Prostate gland (tissue), 2 donors: ENCODE measurements around the gene FAM110A. TPM values are rescaled to one million over a fixed set of nuclear protein-coding genes. Genes with fewer than 3 reads are reported as not detected.
A peak's percentile ranks its signal among the peaks of the same experiment; 100 is the strongest.

Source experiments
- DNase-seq: peaks from one replicate; pipeline ENCODE4 v3.0.0-alpha.2; 2019; ENCODE audit warnings: low spot score
- H3K27ac ChIP-seq, 2 donors: fragments of 200-600 bp; sonication (generic); 2 replicates each; pipeline ENCODE4 v1.5.1; 2017 to 2019
- H3K27me3 ChIP-seq: fragments of 200-600 bp; sonication (generic); replicated peaks from 2 replicates; pipeline ENCODE4 v1.5.1; 2019; ENCODE audit not compliant: insufficient read depth
- H3K36me3 ChIP-seq, 2 donors: fragments of 200-600 bp; sonication (generic); 1 replicate in 1 of 2; 2 replicates in 1 of 2; pipeline versions ENCODE4 v1.5.1 to v1.8.1; 2017 to 2019
- H3K4me1 ChIP-seq: fragments of 200-600 bp; sonication (generic); replicated peaks from 2 replicates; pipeline ENCODE4 v1.5.1; 2019
- H3K4me3 ChIP-seq, 2 donors: fragments of 200-600 bp; sonication (generic); 2 replicates each; pipeline ENCODE4 v1.5.1; 2017 to 2019
- H3K9me3 ChIP-seq: fragments of 200-600 bp; sonication (generic); 2 replicates; pipeline ENCODE4 v1.5.1; 2017
- POLR2A ChIP-seq: fragments of 450-650 bp; IDR thresholded peaks from one replicate; pipeline ENCODE4 v1.6.1; 2016; ENCODE audit warnings: antibody characterized with exemption, mild to moderate bottlenecking
- POLR2AphosphoS5 ChIP-seq: sonication (generic); formaldehyde crosslinking; IDR thresholded peaks from one replicate; pipeline ENCODE4 v1.6.1; 2017; ENCODE audit warnings: antibody characterized with exemption
- WGBS: methylation state at CpG from one replicate; pipeline ENCODE4 v1.1.5; 2018; 5-methylcytosine and 5-hydroxymethylcytosine counted together
- intact Hi-C: fragments of 100-400 bp; cut with DNase I; formaldehyde crosslinking; loops from one replicate; pipeline ENCODE4 v1.14.2; 2022
- total RNA-seq, 2 donors: library from RNA; depleted of rRNA; stranded (reverse); fragments of >200 nt; gene quantifications; one replicate each; pipeline ENCODE4 v1.1.0, GENCODE V29; 2016
- TF ChIP-seq, protein P1 (sequence below), 4 experiments: fragments of 200-600 bp in 2 of 4; fragments of 450-650 bp in 2 of 4; sonication (generic) in 2 of 4; IDR thresholded peaks; 1 replicate in 3 of 4; 2 replicates in 1 of 4; pipeline ENCODE4 v1.5.1; 2016 to 2019; ENCODE audit warnings: antibody characterized with exemption in 4 of 4, mild to moderate bottlenecking in 2 of 4, moderate library complexity in 2 of 4

The FAM110A gene
- total RNA-seq, 2 donors from 2014 or later = 15.5 to 33.0 TPM

DNA sequence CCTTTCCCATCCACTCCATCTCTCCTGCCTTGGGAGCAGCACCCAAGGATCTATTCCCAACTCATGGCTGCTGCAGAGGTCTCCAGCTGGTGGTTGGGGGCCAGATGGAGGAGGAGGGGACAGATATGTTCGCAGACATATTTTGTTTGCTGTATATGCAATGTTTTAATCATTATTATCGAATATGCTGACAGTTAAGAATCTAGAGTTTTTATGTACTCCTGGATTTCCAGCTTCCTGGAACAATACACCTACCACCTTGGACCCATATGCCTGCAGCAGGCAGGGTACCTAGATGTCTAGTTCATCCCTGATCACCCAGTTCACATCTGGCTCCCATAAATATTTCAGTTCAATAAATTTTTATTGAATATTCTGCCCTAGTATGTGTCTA, 9.0 kb downstream of the FAM110A start:
- peaks cover 17% of the 10 kb centered on the region for H3K4me1 ChIP-seq
- intact Hi-C loops = loop anchor here (10.0 kb wide), 1 partner anchor 188 kb away; the partner anchor contains the start of gene SRXN1
- no peaks in the 10 kb centered on the region for H3K27me3 ChIP-seq
- H3K4me3 ChIP-seq = peak overlapping the region; percentile 49 to 63
- no peaks in the 10 kb centered on the region for H3K36me3 ChIP-seq
- peak overlapping the region; percentile 87 to 92 for H3K27ac ChIP-seq
- H3K9me3 ChIP-seq = no peaks in the 10 kb centered on the region
- DNase-seq = no peak
- no peak for TF ChIP-seq POLR2A
- TF ChIP-seq POLR2AphosphoS5 = no peak
- TF ChIP-seq, protein P1, sequence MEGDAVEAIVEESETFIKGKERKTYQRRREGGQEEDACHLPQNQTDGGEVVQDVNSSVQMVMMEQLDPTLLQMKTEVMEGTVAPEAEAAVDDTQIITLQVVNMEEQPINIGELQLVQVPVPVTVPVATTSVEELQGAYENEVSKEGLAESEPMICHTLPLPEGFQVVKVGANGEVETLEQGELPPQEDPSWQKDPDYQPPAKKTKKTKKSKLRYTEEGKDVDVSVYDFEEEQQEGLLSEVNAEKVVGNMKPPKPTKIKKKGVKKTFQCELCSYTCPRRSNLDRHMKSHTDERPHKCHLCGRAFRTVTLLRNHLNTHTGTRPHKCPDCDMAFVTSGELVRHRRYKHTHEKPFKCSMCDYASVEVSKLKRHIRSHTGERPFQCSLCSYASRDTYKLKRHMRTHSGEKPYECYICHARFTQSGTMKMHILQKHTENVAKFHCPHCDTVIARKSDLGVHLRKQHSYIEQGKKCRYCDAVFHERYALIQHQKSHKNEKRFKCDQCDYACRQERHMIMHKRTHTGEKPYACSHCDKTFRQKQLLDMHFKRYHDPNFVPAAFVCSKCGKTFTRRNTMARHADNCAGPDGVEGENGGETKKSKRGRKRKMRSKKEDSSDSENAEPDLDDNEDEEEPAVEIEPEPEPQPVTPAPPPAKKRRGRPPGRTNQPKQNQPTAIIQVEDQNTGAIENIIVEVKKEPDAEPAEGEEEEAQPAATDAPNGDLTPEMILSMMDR (IDR thresholded peaks at IDR 0.05) = no peak
- WGBS = 41% methylated on average over 2 of the region's 2 CpGs

- no peak overlapping the region for H3K4me3 ChIP-seq
- 49% methylated on average over 9 of the region's 9 CpGs for whole genome bisulfite sequencing
- H3K36me3 ChIP-seq = no peaks in the 10 kb centered on the region
- H3K4me1 ChIP-seq = peaks cover 17% of the 10 kb centered on the region
- peak; percentile 21 for DNase-seq
- no peaks in the 10 kb centered on the region for H3K9me3 ChIP-seq
- intact Hi-C loops = loop anchor here (10.0 kb wide), 1 partner anchor 189 kb away; the partner anchor contains the start of gene SRXN1
- H3K27ac ChIP-seq = peak overlapping the region; percentile 87 to 92
- no peak for TF ChIP-seq POLR2AphosphoS5
- no peak for TF ChIP-seq POLR2A
- TF ChIP-seq, protein P1 (IDR thresholded peaks at IDR 0.05) = no peak
- H3K27me3 ChIP-seq = no peaks in the 10 kb centered on the region
These were observed 10.4 kb downstream of the FAM110A start for GRCh38 chr20:843912-844311.

- H3K36me3 ChIP-seq = no peaks in the 10 kb centered on the region
- peak; percentile 96 for DNase-seq
- H3K4me3 ChIP-seq = peak overlapping the region; percentile 15 to 26
- H3K27ac ChIP-seq = peak overlapping the region; percentile 87 to 92
- 13% methylated on average over 46 of the region's 47 CpGs for WGBS
- H3K9me3 ChIP-seq = no peaks in the 10 kb centered on the region
- intact Hi-C loops = loop anchor here (10.0 kb wide), 1 partner anchor 190 kb away; the partner anchor contains the start of gene SRXN1
- TF ChIP-seq POLR2AphosphoS5 (peak; percentile 75), POLR2A (no peak)
- TF ChIP-seq, protein P1 (IDR thresholded peaks at IDR 0.05) = no peak
- no peaks in the 10 kb centered on the region for H3K27me3 ChIP-seq
- peaks cover 17% of the 10 kb centered on the region for H3K4me1 ChIP-seq
These were observed 11.1 kb downstream of the FAM110A start for GRCh38 chr20:844473-845225.

DNA sequence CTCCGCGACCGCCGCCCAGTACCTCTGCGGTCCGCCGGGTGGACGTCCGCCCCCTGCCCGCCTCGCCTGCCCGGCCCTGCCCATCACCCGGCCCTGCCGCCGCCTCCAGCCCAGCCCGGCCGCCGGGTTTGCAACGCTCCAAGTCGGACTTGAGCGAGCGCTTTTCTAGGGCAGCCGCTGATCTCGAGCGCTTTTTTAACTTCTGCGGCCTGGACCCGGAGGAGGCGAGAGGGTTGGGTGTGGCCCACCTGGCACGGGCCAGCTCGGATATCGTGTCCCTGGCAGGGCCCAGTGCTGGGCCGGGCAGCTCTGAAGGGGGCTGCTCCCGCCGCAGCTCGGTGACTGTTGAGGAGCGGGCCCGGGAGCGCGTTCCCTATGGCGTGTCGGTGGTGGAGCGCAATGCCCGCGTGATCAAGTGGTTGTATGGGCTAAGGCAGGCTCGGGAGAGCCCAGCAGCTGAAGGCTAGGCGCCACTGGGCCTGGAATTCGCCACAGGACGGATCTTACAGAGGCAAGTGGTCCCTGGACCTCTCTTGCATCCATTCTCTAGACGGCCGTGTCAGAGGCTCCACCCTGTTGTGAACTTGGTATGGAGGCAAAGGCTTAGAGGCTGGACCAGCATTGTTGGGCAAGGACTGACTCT, 11.8 kb downstream of the FAM110A start:
- TF ChIP-seq, protein P1 (IDR thresholded peaks at IDR 0.05) = no peak
- TF ChIP-seq POLR2A = no peak
- TF ChIP-seq POLR2AphosphoS5 = no peak
- DNase-seq = no peak
- Histone ChIP-seq H3K4me3 (peak overlapping the region in 1 of 2 donors; percentile 26), H3K27me3 (no peaks in the 10 kb centered on the region), H3K27ac (no peak overlapping the region), H3K9me3 (no peaks in the 10 kb centered on the region), H3K4me1 (peaks cover 17% of the 10 kb centered on the region), H3K36me3 (no peaks in the 10 kb centered on the region)
- 67% methylated on average over 32 of the region's 50 CpGs for whole genome bisulfite sequencing
- intact Hi-C loops = loop anchor here (10.0 kb wide), 1 partner anchor 191 kb away; the partner anchor contains the start of gene SRXN1
